Endothelial cell of umbilical vein (primary cell): ENCODE results near the gene APOC4. TPM values are rescaled to one million over a fixed set of nuclear protein-coding genes. Genes with fewer than 3 reads are reported as not detected.

Source experiments
- BruUV-seq: library from RNA; stranded (reverse); fragments of 400-500 nt; replicated peaks from 2 replicates; lab custom pipeline; 2021; lab: Mats Ljungman, UMichigan
- CTCF ChIA-PET: fragments of 300-600, 350-600 bp; sonication (Branson Sonifier 250); formaldehyde crosslinking; loops from one replicate; lab custom pipeline; 2021; ENCODE audit warnings: antibody characterized with exemption, inconsistent platforms; lab: Charles Lee
- POLR2A ChIA-PET: fragments of 300-600, 350-600 bp; sonication (Branson Sonifier 250); formaldehyde crosslinking; loops from one replicate; lab custom pipeline; 2021; ENCODE audit warnings: antibody characterized with exemption, inconsistent platforms; lab: Charles Lee
- DNase-seq: peaks from one replicate; pipeline ENCODE4 v3.0.0-alpha.2; 2011; ENCODE audit warnings: low read depth, low spot score
- FAIRE-seq: peaks from 2 replicates; lab custom pipeline; 2011; peaks lifted over from hg19 to GRCh38; lab: Jason Lieb, UNC
- H2AFZ ChIP-seq: 2 replicates; pipeline ENCODE4 v1.6.0; 2012; ENCODE audit warnings: low read depth, low read length, control low read depth, inconsistent platforms
- H3K27ac ChIP-seq: 2 replicates; pipeline ENCODE4 v1.5.1; 2011; ENCODE audit warnings: low read depth, mild to moderate bottlenecking, control low read depth, low read length, moderate library complexity; ENCODE audit not compliant: insufficient read depth
- H3K27me3 ChIP-seq, 2 experiments: 2 replicates each; pipeline versions ENCODE4 v1.6.0 to v1.6.1; 2011; ENCODE audit warnings: low read length in 2 of 2, mixed read lengths in 1 of 2; ENCODE audit not compliant: control insufficient read depth in 2 of 2, insufficient read depth in 2 of 2
- H3K36me3 ChIP-seq, 2 experiments: 2 replicates in 1 of 2; 3 replicates in 1 of 2; pipeline ENCODE4 v1.5.1; 2011; ENCODE audit warnings: low read length in 2 of 2, mild to moderate bottlenecking in 1 of 2, moderate library complexity in 1 of 2; ENCODE audit not compliant: control insufficient read depth in 2 of 2, insufficient read depth in 2 of 2; ENCODE audit errors: extremely low read depth in 1 of 2
- H3K4me1 ChIP-seq: 3 replicates; pipeline ENCODE4 v1.5.1; 2011; ENCODE audit warnings: mild to moderate bottlenecking, low read length; ENCODE audit not compliant: control insufficient read depth, insufficient read depth; ENCODE audit errors: extremely low read depth
- H3K4me2 ChIP-seq: 2 replicates; pipeline ENCODE4 v1.6.1; 2011; ENCODE audit warnings: low read length, control low read depth, mixed read lengths; ENCODE audit not compliant: insufficient read depth
- H3K4me3 ChIP-seq, 3 experiments: fragments of 200-600 bp in 1 of 3; sonication (generic), shearing (Covaris generic) in 1 of 3; replicated peaks in 1 of 3; 2 replicates each; pipeline ENCODE4 v1.5.1; 2011 to 2016; ENCODE audit warnings: control low read depth in 3 of 3, low read length in 3 of 3, mild to moderate bottlenecking in 2 of 3, inconsistent platforms in 1 of 3, low read depth in 1 of 3, moderate library complexity in 1 of 3; ENCODE audit not compliant: insufficient read depth in 1 of 3
- H3K79me2 ChIP-seq: 2 replicates; pipeline ENCODE4 v1.6.0; 2012; ENCODE audit warnings: low read length, inconsistent platforms; ENCODE audit not compliant: control insufficient read depth, insufficient read depth
- H3K9ac ChIP-seq: replicated peaks from 2 replicates; pipeline ENCODE3; 2011; ENCODE audit warnings: low read length, control low read depth; ENCODE audit not compliant: insufficient read depth; ENCODE audit errors: extremely low read depth
- H3K9me1 ChIP-seq: replicated peaks from 3 replicates; pipeline ENCODE4 v1.6.0; 2011; ENCODE audit warnings: mild to moderate bottlenecking, low read length; ENCODE audit not compliant: control insufficient read depth, insufficient read depth; ENCODE audit errors: extremely low read depth
- H3K9me3 ChIP-seq: replicated peaks from 2 replicates; pipeline ENCODE4 v1.5.1; 2012; ENCODE audit warnings: low read length, inconsistent platforms; ENCODE audit not compliant: control insufficient read depth, insufficient read depth
- H4K20me1 ChIP-seq: replicated peaks from 2 replicates; pipeline ENCODE3; 2011; ENCODE audit warnings: mild to moderate bottlenecking, low read length; ENCODE audit not compliant: control insufficient read depth, insufficient read depth; ENCODE audit errors: extremely low read depth
- EZH2 ChIP-seq: IDR thresholded peaks from 2 replicates; pipeline ENCODE4 v1.6.1; 2012; ENCODE audit warnings: borderline replicate concordance, low read depth, mild to moderate bottlenecking, moderate library complexity, low read length, inconsistent platforms; ENCODE audit not compliant: severe bottlenecking
- FOS ChIP-seq: IDR thresholded peaks from 2 replicates; pipeline ENCODE4 v1.6.1; 2011; ENCODE audit warnings: mild to moderate bottlenecking, low read length, moderate library complexity, borderline replicate concordance; ENCODE audit not compliant: insufficient read depth
- GATA2 ChIP-seq: IDR thresholded peaks from 2 replicates; pipeline ENCODE4 v1.7.0; 2011; ENCODE audit warnings: low read depth, mild to moderate bottlenecking, moderate library complexity, mixed read lengths, low read length; ENCODE audit not compliant: insufficient read length, insufficient read depth
- JUN ChIP-seq: IDR thresholded peaks from 2 replicates; pipeline ENCODE4 v1.6.1; 2011; ENCODE audit warnings: borderline replicate concordance, low read depth; ENCODE audit not compliant: insufficient read length, insufficient read depth
- MYC ChIP-seq: IDR thresholded peaks from one replicate; pipeline ENCODE4 v1.6.1; 2011; ENCODE audit warnings: mild to moderate bottlenecking, low read depth, low read length
- POLR2A ChIP-seq: IDR thresholded peaks from 2 replicates; pipeline ENCODE4 v1.6.1; 2012; ENCODE audit warnings: low read depth, mild to moderate bottlenecking, control low read depth, low read length
- POLR2AphosphoS5 ChIP-seq: IDR thresholded peaks from 2 replicates; pipeline ENCODE4 v1.6.1; 2012; ENCODE audit warnings: low read depth, mild to moderate bottlenecking, control low read depth, low read length, moderate library complexity; ENCODE audit not compliant: insufficient read depth
- dilution Hi-C: fragments of 300-500 bp; cut with MboI; formaldehyde crosslinking; loops from one replicate; pipeline ENCODE4 v1.15.0; 2019; ENCODE audit warnings: low sequenced_read_pairs; ENCODE audit not compliant: extremely low pct_ligation_motif_present
- intact Hi-C: fragments of 100-400 bp; cut with micrococcal nuclease; formaldehyde crosslinking; loops from one replicate; pipeline ENCODE4 v1.10.0; 2022
- polyA plus RNA-seq, 4 experiments: library from polyadenylated mRNA; depleted of rRNA in 3 of 4; stranded (reverse) in 3 of 4; unstranded in 1 of 4; fragments of >200 nt; gene quantifications; 2 replicates each; pipeline versions ENCODE4 v1.2.1 to v1.2.3, GENCODE V29; 2011 to 2012; ENCODE audit warnings: missing spikeins in 1 of 4
- total RNA-seq: library from RNA; stranded (reverse); gene quantifications from 2 replicates; pipeline ENCODE4 v1.2.3, GENCODE V29; 2021
- TF ChIP-seq, protein P1 (sequence below), 2 donors: IDR thresholded peaks; 1 replicate in 1 of 2; 2 replicates in 1 of 2; pipeline ENCODE4 v1.5.1; 2011; ENCODE audit warnings: low read length in 2 of 2, mild to moderate bottlenecking in 2 of 2, moderate library complexity in 2 of 2, control low read depth in 1 of 2, inconsistent platforms in 1 of 2, low read depth in 1 of 2; ENCODE audit not compliant: insufficient read depth in 1 of 2; ENCODE audit errors: extremely low read depth in 1 of 2
- TF ChIP-seq, protein P2 (sequence below): IDR thresholded peaks from 2 replicates; pipeline ENCODE4 v1.6.1; 2011; ENCODE audit not compliant: insufficient read depth, insufficient read length

The APOC4 gene
- total and polyA plus RNA-seq, 2 donors (not counting 3 experiments of a cell fraction or from before 2014, with no cell fraction given) = not detected

DNA sequence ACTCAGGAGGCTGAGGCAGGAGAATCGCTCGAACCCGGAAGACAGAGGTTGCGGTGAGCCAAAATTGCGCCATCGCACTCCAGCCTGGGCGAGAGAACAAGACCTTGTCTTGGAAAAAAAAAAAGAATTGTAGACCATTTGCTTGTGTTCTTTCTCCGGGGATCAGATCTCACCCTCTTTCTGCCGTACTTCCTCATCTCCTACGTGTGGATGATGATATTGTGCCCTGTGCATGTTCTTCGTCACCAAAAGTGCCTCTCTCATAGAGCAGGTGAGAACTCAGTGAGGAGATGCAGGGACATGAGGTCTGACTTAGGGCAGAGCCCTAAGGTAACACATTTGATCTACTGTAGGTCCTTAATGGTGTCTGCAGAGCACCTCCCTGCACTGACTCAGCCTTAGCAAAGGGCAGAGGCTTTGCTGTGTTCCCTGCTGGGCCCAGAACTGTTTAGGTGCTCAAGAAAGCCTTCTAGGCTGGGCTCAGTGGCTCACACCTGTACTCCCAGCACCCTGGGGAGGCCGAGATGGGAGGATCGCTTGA lies 5.1 kb downstream of the APOC4 start:
- dilution Hi-C loops (no loop called here), intact Hi-C loops (no loop called here)
- no peaks in the 10 kb centered on the region for H3K9me3 ChIP-seq
- ChIA-PET CTCF (interaction anchor here (1.1 kb wide), 1 partner anchor 9 kb away, joined by 4 read pairs; no protein-coding TSS in a partner anchor), POLR2A (no interaction called here)
- TF ChIP-seq, protein P1, sequence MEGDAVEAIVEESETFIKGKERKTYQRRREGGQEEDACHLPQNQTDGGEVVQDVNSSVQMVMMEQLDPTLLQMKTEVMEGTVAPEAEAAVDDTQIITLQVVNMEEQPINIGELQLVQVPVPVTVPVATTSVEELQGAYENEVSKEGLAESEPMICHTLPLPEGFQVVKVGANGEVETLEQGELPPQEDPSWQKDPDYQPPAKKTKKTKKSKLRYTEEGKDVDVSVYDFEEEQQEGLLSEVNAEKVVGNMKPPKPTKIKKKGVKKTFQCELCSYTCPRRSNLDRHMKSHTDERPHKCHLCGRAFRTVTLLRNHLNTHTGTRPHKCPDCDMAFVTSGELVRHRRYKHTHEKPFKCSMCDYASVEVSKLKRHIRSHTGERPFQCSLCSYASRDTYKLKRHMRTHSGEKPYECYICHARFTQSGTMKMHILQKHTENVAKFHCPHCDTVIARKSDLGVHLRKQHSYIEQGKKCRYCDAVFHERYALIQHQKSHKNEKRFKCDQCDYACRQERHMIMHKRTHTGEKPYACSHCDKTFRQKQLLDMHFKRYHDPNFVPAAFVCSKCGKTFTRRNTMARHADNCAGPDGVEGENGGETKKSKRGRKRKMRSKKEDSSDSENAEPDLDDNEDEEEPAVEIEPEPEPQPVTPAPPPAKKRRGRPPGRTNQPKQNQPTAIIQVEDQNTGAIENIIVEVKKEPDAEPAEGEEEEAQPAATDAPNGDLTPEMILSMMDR (IDR thresholded peaks at IDR 0.05; ENCODE audit: extremely low read depth in 1 of 2, insufficient read depth in 1 of 2, low read depth in 1 of 2, low read length in 2 of 2) = no peak
- TF ChIP-seq FOS (no peak), POLR2AphosphoS5 (no peak), JUN (no peak), GATA2 (no peak), EZH2 (no peak), POLR2A (no peak), MYC (no peak)
- TF ChIP-seq, protein P2, sequence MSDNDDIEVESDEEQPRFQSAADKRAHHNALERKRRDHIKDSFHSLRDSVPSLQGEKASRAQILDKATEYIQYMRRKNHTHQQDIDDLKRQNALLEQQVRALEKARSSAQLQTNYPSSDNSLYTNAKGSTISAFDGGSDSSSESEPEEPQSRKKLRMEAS = no peak
- no peaks in the 10 kb centered on the region for H4K20me1 ChIP-seq
- H3K27me3 ChIP-seq = no peaks in the 10 kb centered on the region
- H3K4me2 ChIP-seq = no peak overlapping the region
- FAIRE-seq (no peak), DNase-seq (no peak)
- H2AFZ ChIP-seq = no peak overlapping the region
- no peak overlapping the region for H3K27ac ChIP-seq
- H3K4me3 ChIP-seq = no peak overlapping the region
- no peaks in the 10 kb centered on the region for H3K9me1 ChIP-seq
- no peak overlapping the region for H3K9ac ChIP-seq
- no peaks in the 10 kb centered on the region for H3K79me2 ChIP-seq
- no peaks in the 10 kb centered on the region for H3K4me1 ChIP-seq
- no peaks in the 10 kb centered on the region for H3K36me3 ChIP-seq
- BruUV-seq = no TSS peak
